GM19328 (cell line): ENCODE data around the gene NKPD1.
A peak's percentile ranks its signal among the peaks of the same experiment; 100 is the strongest.
"Not testable (repeated sequence)": the region's sequence is repeated elsewhere in the genome, so short reads cannot be mapped to it uniquely, and the experiment has no call there.

Experiments
- ATAC-seq: cut with Tn5 transposase; IDR thresholded peaks from one replicate; pipeline ENCODE4 v1.9.1; 2021; ENCODE audit warnings: mild to moderate bottlenecking, moderate library complexity; ENCODE audit not compliant: unreplicated experiment

The NKPD1 gene

GRCh38 chr19:45119582-45119981, 41.2 kb downstream of the NKPD1 start:
- no peak for ATAC-seq

GRCh38 chr19:45118591-45119355, 42.0 kb downstream of the NKPD1 start:
- ATAC-seq: not testable (repeated sequence)

- no peak for ATAC-seq
These were observed 42.7 kb downstream of the NKPD1 start for GRCh38 chr19:45118106-45118505.

GRCh38 chr19:45117671-45118070, 43.1 kb downstream of the NKPD1 start:
- no peak for ATAC-seq

GRCh38 chr19:45117167-45117594, 43.6 kb downstream of the NKPD1 start:
- ATAC-seq: peak; percentile 51

- no peak for ATAC-seq
These were observed 44.8 kb downstream of the NKPD1 start for GRCh38 chr19:45115809-45116615.

- ATAC-seq: no peak
These were observed 46.7 kb downstream of the NKPD1 start for GRCh38 chr19:45114116-45114515.

GRCh38 chr19:45113628-45114027, 47.2 kb downstream of the NKPD1 start:
- no peak for ATAC-seq

- no peak for ATAC-seq
These were observed 48.5 kb downstream of the NKPD1 start for GRCh38 chr19:45112111-45112827.
